ENCODE data around the gene DOLPP1.

Gene DOLPP1

DNA sequence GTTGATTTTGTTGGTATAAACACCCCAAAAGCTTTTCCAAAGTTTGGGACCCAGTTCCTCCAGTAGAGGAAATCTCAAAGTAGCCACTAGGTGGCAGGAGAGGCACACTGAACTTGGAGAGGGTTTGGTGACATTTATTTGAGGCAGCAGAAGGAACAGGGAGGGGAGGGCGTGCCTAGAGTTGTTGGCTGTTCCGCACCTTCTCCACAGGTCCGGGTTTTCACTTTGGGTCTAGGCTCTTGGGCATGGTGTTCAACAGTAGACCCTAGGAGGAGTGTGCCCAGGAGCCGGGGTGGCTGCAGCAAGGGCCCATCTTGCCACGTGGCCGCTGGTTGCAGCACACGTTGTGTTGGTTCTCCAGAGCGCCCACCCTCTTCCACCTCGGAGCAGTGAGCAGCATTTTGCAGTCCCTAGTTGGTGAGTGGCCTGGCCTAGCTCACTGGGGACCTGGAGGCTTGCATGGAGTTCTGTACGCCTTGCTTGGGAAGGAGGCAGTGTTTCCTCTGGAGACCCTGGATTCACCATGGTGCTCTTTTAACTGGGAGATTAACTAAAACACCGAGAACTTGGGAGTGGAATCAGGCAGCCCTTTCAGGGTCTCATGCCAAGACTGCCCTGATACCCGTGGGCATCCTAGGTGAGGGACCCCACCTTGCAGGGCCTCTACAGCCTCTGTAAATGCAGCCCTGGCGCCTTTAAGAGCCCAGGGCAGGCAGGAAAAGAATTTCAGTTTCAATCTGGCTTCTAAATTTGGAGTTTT is 58.5 kb downstream of the DOLPP1 start:
- peak; percentile 91 for DNase-seq (ENCODE audit: low read depth)

DNA sequence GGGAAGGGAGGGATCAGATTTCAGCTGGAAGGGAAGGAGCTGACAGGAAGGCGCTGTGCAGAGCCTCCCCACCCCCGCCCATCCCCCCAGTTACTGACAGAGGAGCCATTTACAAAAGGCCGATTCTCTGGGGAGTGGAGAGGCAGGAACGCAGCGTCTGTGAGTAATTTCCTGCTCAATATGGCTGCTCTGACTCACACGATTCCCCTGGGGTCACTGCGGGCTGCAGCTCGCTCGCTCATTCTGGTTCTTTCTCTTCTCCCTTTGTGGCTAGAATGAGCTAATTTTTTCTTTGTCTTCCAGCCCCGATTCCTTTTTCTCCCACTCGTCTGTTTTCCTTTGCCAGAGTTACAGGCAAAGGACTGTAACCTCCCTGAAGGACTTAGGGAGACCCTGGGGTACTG is 59.1 kb downstream of the DOLPP1 start:
- DNase-seq (ENCODE audit: low read depth) = peak; percentile 100

Measured in EH (cell line).